DOHH2 (cell line): ENCODE data around the gene RAB4A.

Experiments used
- EZH2phosphoT487 ChIP-seq: fragments of 200-600 bp; sonication (generic); IDR thresholded peaks from 2 replicates; pipeline ENCODE4 v1.6.1; 2017; ENCODE audit warnings: borderline replicate concordance, mild to moderate bottlenecking, antibody characterized with exemption, low read length, moderate library complexity, mixed read lengths
- TF ChIP-seq, protein P1 (sequence below): fragments of 200-600 bp; sonication (generic); IDR thresholded peaks from one replicate; pipeline ENCODE4 v1.5.1; 2014; ENCODE audit warnings: antibody characterized with exemption, mild to moderate bottlenecking, low read depth, low read length; ENCODE audit not compliant: poor library complexity, severe bottlenecking

DNA sequence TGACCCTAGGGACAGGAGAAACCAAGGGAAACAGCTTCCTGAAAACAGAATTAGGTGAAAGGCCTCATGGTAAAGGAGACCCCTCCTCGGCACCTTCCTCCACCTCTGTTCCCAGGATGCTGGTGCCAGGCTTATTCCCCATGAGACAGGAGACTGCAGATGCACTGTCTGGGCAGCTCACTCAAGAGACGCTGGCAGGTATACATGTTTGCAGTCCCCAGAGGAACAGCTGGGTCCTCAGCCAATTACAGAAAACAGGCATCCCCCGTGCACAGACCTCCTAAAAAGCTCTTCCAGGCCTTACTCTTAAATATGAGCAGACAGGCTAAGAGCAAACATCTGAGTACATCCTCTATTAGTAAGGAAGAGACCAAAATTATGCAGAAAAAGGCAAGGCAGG, 65.4 kb downstream of the RAB4A start:
- TF ChIP-seq, protein P1, sequence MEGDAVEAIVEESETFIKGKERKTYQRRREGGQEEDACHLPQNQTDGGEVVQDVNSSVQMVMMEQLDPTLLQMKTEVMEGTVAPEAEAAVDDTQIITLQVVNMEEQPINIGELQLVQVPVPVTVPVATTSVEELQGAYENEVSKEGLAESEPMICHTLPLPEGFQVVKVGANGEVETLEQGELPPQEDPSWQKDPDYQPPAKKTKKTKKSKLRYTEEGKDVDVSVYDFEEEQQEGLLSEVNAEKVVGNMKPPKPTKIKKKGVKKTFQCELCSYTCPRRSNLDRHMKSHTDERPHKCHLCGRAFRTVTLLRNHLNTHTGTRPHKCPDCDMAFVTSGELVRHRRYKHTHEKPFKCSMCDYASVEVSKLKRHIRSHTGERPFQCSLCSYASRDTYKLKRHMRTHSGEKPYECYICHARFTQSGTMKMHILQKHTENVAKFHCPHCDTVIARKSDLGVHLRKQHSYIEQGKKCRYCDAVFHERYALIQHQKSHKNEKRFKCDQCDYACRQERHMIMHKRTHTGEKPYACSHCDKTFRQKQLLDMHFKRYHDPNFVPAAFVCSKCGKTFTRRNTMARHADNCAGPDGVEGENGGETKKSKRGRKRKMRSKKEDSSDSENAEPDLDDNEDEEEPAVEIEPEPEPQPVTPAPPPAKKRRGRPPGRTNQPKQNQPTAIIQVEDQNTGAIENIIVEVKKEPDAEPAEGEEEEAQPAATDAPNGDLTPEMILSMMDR, result no peak
- TF ChIP-seq EZH2phosphoT487, result no peak
